Measurements from ENCODE around the gene BEND6.

- TF ChIP-seq CTCF (IDR thresholded peaks at IDR 0.05) (no peak), POLR2A (IDR thresholded peaks at IDR 0.05) (no peak)
Observed at GRCh38 chr6:56996401-56996800, 41.5 kb downstream of the BEND6 start.

All from body of pancreas (tissue), 4 donors.